Measurements from ENCODE around the gene UNC45B.

DNA sequence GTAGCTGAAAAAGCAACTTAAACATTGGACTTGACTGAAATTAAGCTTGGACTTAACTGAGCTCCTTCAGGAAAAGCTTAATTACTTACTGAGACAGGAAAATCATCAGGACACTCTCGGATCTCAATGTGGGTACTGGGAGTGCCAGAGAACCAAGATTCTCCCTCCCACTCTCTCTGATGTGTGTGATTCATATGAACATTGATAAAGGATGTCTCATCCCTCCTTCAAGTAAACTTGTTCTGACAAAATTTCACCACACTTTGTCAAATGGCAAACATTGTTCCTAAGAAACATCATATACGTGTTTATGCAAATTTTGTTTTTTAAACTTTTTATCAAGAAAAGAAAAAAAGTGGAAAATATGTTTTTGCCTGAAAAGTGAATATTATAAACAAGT is 91.2 kb downstream of the UNC45B start:
- TF ChIP-seq, protein P1, sequence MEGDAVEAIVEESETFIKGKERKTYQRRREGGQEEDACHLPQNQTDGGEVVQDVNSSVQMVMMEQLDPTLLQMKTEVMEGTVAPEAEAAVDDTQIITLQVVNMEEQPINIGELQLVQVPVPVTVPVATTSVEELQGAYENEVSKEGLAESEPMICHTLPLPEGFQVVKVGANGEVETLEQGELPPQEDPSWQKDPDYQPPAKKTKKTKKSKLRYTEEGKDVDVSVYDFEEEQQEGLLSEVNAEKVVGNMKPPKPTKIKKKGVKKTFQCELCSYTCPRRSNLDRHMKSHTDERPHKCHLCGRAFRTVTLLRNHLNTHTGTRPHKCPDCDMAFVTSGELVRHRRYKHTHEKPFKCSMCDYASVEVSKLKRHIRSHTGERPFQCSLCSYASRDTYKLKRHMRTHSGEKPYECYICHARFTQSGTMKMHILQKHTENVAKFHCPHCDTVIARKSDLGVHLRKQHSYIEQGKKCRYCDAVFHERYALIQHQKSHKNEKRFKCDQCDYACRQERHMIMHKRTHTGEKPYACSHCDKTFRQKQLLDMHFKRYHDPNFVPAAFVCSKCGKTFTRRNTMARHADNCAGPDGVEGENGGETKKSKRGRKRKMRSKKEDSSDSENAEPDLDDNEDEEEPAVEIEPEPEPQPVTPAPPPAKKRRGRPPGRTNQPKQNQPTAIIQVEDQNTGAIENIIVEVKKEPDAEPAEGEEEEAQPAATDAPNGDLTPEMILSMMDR (IDR thresholded peaks at IDR 0.05) = no peak
- no peak for TF ChIP-seq POLR2A (IDR thresholded peaks at IDR 0.05)
